ENCODE measurements around the gene SEC31A.

The SEC31A gene

DNA sequence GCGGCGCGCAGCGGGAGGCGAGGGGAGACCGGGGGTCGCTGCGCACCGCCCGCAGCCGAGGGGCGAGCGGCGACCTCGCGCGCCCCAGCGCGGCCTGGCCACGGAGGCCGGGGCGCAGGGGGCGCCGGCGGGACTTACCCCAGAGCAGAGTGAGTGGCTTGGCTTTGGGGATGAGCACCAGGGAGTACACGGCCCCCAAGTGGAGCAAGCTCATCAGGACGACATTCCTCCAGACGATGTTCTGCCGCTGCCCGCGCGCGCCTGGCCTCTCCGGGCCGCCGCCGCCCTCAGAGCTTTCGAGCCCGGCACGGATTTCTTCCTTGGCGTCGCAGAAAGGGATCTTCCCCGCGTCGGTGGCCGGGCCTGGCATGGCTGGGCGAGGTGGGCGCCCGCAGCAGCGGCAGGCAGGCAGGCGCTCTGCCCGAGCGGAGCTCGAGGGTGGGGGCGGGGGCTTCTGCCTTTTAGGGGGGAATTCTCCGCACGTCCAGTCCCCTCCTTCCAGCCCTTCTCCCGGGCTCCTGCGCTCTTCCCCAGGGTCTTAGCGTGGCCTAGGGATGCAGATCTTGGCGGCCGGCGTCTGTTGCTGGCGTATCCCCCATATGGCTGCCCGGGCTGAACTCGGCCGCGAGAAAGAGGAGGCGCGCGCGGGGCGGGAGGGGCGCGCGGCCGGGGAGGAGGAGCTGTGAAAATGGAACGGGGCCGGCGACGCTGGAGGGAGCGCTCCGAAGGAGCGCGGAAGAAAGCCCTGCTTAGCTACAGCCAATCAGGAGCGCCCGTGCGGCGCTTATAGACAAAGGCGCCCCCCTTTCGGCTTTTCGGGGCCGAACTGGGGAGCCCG is 92.6 kb downstream of the SEC31A start, which contains the start of gene SCD5 (continued):
- TF ChIP-seq, protein P1, sequence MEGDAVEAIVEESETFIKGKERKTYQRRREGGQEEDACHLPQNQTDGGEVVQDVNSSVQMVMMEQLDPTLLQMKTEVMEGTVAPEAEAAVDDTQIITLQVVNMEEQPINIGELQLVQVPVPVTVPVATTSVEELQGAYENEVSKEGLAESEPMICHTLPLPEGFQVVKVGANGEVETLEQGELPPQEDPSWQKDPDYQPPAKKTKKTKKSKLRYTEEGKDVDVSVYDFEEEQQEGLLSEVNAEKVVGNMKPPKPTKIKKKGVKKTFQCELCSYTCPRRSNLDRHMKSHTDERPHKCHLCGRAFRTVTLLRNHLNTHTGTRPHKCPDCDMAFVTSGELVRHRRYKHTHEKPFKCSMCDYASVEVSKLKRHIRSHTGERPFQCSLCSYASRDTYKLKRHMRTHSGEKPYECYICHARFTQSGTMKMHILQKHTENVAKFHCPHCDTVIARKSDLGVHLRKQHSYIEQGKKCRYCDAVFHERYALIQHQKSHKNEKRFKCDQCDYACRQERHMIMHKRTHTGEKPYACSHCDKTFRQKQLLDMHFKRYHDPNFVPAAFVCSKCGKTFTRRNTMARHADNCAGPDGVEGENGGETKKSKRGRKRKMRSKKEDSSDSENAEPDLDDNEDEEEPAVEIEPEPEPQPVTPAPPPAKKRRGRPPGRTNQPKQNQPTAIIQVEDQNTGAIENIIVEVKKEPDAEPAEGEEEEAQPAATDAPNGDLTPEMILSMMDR (tag by site-specific recombination; IDR thresholded peaks at IDR 0.05), result peak; percentile 26; the same call in 1 of the 2 replicates
- TF ChIP-seq KLF1 (tag by site-specific recombination; IDR thresholded peaks at IDR 0.05) (0 out of 2 replicates have a peak, but pooled peaks have one; percentile 5), ZNF658 (tag by site-specific recombination; IDR thresholded peaks at IDR 0.05) (no peak), ZNF16 (tag by site-specific recombination; IDR thresholded peaks at IDR 0.05; ENCODE audit: low read depth) (no peak), ZNF548 (tag by site-specific recombination; IDR thresholded peaks at IDR 0.05) (no peak), IKZF3 (tag by site-specific recombination; IDR thresholded peaks at IDR 0.05) (0 out of 2 replicates have a peak, but pooled peaks have one; percentile 1), ZBTB8A (tag by site-specific recombination; IDR thresholded peaks at IDR 0.05) (peak; percentile 87), ZNF341 (tag by site-specific recombination; IDR thresholded peaks at IDR 0.05; ENCODE audit: low read depth) (peak; percentile 60), ZNF37A (tag by site-specific recombination; IDR thresholded peaks at IDR 0.05) (no peak), ZNF391 (tag by site-specific recombination; IDR thresholded peaks at IDR 0.05; ENCODE audit: borderline replicate concordance, low read depth) (0 out of 2 replicates have a peak, but pooled peaks have one; percentile 17), RBAK (tag by site-specific recombination; IDR thresholded peaks at IDR 0.05) (no peak), SCRT2 (tag by site-specific recombination; IDR thresholded peaks at IDR 0.05) (no peak), ZNF701 (tag by site-specific recombination; IDR thresholded peaks at IDR 0.05) (no peak), ZNF302 (tag by site-specific recombination; IDR thresholded peaks at IDR 0.05; ENCODE audit: low read depth) (no peak), ZBTB17 (tag by site-specific recombination; IDR thresholded peaks at IDR 0.05) (0 out of 2 replicates have a peak, but pooled peaks have one; percentile 34), ZXDB (tag by site-specific recombination; IDR thresholded peaks at IDR 0.05) (peak; percentile 71), ZEB2 (tag by site-specific recombination; IDR thresholded peaks at IDR 0.05) (peak; percentile 42; the same call in 1 of the 2 replicates), BCL11B (tag by site-specific recombination; IDR thresholded peaks at IDR 0.05; ENCODE audit: low read depth) (no peak)
- TF ChIP-seq, protein P2, sequence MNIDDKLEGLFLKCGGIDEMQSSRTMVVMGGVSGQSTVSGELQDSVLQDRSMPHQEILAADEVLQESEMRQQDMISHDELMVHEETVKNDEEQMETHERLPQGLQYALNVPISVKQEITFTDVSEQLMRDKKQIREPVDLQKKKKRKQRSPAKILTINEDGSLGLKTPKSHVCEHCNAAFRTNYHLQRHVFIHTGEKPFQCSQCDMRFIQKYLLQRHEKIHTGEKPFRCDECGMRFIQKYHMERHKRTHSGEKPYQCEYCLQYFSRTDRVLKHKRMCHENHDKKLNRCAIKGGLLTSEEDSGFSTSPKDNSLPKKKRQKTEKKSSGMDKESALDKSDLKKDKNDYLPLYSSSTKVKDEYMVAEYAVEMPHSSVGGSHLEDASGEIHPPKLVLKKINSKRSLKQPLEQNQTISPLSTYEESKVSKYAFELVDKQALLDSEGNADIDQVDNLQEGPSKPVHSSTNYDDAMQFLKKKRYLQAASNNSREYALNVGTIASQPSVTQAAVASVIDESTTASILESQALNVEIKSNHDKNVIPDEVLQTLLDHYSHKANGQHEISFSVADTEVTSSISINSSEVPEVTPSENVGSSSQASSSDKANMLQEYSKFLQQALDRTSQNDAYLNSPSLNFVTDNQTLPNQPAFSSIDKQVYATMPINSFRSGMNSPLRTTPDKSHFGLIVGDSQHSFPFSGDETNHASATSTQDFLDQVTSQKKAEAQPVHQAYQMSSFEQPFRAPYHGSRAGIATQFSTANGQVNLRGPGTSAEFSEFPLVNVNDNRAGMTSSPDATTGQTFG (tag by site-specific recombination; IDR thresholded peaks at IDR 0.05; ENCODE audit: borderline replicate concordance), result no peak
- TF ChIP-seq, protein P3, sequence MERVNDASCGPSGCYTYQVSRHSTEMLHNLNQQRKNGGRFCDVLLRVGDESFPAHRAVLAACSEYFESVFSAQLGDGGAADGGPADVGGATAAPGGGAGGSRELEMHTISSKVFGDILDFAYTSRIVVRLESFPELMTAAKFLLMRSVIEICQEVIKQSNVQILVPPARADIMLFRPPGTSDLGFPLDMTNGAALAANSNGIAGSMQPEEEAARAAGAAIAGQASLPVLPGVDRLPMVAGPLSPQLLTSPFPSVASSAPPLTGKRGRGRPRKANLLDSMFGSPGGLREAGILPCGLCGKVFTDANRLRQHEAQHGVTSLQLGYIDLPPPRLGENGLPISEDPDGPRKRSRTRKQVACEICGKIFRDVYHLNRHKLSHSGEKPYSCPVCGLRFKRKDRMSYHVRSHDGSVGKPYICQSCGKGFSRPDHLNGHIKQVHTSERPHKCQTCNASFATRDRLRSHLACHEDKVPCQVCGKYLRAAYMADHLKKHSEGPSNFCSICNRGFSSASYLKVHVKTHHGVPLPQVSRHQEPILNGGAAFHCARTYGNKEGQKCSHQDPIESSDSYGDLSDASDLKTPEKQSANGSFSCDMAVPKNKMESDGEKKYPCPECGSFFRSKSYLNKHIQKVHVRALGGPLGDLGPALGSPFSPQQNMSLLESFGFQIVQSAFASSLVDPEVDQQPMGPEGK (tag by site-specific recombination; IDR thresholded peaks at IDR 0.05), result peak; percentile 86; the same call in 1 of the 2 replicates
- TF ChIP-seq, protein P4, sequence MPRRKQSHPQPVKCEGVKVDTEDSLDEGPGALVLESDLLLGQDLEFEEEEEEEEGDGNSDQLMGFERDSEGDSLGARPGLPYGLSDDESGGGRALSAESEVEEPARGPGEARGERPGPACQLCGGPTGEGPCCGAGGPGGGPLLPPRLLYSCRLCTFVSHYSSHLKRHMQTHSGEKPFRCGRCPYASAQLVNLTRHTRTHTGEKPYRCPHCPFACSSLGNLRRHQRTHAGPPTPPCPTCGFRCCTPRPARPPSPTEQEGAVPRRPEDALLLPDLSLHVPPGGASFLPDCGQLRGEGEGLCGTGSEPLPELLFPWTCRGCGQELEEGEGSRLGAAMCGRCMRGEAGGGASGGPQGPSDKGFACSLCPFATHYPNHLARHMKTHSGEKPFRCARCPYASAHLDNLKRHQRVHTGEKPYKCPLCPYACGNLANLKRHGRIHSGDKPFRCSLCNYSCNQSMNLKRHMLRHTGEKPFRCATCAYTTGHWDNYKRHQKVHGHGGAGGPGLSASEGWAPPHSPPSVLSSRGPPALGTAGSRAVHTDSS (tag by site-specific recombination; IDR thresholded peaks at IDR 0.05), result no peak
- TF ChIP-seq, protein P5, sequence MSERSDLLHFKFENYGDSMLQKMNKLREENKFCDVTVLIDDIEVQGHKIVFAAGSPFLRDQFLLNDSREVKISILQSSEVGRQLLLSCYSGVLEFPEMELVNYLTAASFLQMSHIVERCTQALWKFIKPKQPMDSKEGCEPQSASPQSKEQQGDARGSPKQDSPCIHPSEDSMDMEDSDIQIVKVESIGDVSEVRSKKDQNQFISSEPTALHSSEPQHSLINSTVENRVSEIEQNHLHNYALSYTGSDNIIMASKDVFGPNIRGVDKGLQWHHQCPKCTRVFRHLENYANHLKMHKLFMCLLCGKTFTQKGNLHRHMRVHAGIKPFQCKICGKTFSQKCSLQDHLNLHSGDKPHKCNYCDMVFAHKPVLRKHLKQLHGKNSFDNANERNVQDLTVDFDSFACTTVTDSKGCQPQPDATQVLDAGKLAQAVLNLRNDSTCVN (tag by site-specific recombination; optimal IDR thresholded peaks at IDR 0.05), result peak; percentile 84
- TF ChIP-seq, protein P6, sequence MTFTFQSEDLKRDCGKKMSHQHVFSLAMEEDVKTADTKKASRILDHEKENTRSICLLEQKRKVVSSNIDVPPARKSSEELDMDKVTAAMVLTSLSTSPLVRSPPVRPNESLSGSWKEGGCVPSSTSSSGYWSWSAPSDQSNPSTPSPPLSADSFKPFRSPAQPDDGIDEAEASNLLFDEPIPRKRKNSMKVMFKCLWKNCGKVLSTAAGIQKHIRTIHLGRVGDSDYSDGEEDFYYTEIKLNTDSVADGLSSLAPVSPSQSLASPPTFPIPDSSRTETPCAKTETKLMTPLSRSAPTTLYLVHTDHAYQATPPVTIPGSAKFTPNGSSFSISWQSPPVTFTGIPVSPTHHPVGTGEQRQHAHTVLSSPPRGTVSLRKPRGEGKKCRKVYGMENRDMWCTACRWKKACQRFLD (tag by site-specific recombination; IDR thresholded peaks at IDR 0.05), result no peak
- TF ChIP-seq, protein P7, sequence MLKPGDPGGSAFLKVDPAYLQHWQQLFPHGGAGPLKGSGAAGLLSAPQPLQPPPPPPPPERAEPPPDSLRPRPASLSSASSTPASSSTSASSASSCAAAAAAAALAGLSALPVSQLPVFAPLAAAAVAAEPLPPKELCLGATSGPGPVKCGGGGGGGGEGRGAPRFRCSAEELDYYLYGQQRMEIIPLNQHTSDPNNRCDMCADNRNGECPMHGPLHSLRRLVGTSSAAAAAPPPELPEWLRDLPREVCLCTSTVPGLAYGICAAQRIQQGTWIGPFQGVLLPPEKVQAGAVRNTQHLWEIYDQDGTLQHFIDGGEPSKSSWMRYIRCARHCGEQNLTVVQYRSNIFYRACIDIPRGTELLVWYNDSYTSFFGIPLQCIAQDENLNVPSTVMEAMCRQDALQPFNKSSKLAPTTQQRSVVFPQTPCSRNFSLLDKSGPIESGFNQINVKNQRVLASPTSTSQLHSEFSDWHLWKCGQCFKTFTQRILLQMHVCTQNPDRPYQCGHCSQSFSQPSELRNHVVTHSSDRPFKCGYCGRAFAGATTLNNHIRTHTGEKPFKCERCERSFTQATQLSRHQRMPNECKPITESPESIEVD (tag by site-specific recombination; IDR thresholded peaks at IDR 0.05), result no peak
- TF ChIP-seq, protein P8, sequence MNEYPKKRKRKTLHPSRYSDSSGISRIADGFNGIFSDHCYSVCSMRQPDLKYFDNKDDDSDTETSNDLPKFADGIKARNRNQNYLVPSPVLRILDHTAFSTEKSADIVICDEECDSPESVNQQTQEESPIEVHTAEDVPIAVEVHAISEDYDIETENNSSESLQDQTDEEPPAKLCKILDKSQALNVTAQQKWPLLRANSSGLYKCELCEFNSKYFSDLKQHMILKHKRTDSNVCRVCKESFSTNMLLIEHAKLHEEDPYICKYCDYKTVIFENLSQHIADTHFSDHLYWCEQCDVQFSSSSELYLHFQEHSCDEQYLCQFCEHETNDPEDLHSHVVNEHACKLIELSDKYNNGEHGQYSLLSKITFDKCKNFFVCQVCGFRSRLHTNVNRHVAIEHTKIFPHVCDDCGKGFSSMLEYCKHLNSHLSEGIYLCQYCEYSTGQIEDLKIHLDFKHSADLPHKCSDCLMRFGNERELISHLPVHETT (tag by site-specific recombination; IDR thresholded peaks at IDR 0.05), result no peak
